Measurements from ENCODE around the gene PPP1R12C.

Gene PPP1R12C

GRCh38 chr19:55115446-55116065, 1.9 kb downstream of the PPP1R12C start:
- DNase-seq (ENCODE audit: low read depth), result no peak
- peak overlapping the region; percentile 67; the same call in 1 of the 2 replicates for H3K4me3 ChIP-seq (ENCODE audit: low read depth, low read length)
- TF ChIP-seq CTCF (IDR thresholded peaks at IDR 0.05; ENCODE audit: control insufficient read depth, extremely low read depth, insufficient read depth), result no peak

- no peak overlapping the region for H3K4me3 ChIP-seq (ENCODE audit: low read depth, low read length)
- TF ChIP-seq CTCF (IDR thresholded peaks at IDR 0.05; ENCODE audit: control insufficient read depth, extremely low read depth, insufficient read depth), result no peak
- DNase-seq (ENCODE audit: low read depth), result no peak
These were observed 2.8 kb downstream of the PPP1R12C start for GRCh38 chr19:55114566-55115145.

- H3K4me3 ChIP-seq (ENCODE audit: low read depth, low read length), result no peak overlapping the region
- DNase-seq (ENCODE audit: low read depth), result no peak
- TF ChIP-seq CTCF (IDR thresholded peaks at IDR 0.05; ENCODE audit: control insufficient read depth, extremely low read depth, insufficient read depth), result no peak
These were observed 3.8 kb downstream of the PPP1R12C start for GRCh38 chr19:55113570-55114039.

- no peak for DNase-seq (ENCODE audit: low read depth)
These were observed 4.5 kb downstream of the PPP1R12C start for GRCh38 chr19:55112777-55113569.

GRCh38 chr19:55112246-55112776, 5.1 kb downstream of the PPP1R12C start:
- H3K4me3 ChIP-seq (ENCODE audit: low read depth, low read length), result no peak overlapping the region
- TF ChIP-seq CTCF (IDR thresholded peaks at IDR 0.05; ENCODE audit: control insufficient read depth, extremely low read depth, insufficient read depth), result no peak
- no peak for DNase-seq (ENCODE audit: low read depth)

More at GRCh38 chr19:55112777-55113569, 4.5 kb downstream of the PPP1R12C start:
- no peak overlapping the region for H3K4me3 ChIP-seq (ENCODE audit: low read depth, low read length)
- TF ChIP-seq CTCF (IDR thresholded peaks at IDR 0.05; ENCODE audit: control insufficient read depth, extremely low read depth, insufficient read depth), result no peak

- no peak for DNase-seq (ENCODE audit: low read depth)
These were observed 6.1 kb downstream of the PPP1R12C start for GRCh38 chr19:55111238-55111831.

More at GRCh38 chr19:55111238-55111831, 6.1 kb downstream of the PPP1R12C start:
- H3K4me3 ChIP-seq (ENCODE audit: low read depth, low read length), result no peak overlapping the region
- no peak for TF ChIP-seq CTCF (IDR thresholded peaks at IDR 0.05; ENCODE audit: control insufficient read depth, extremely low read depth, insufficient read depth)

Measured in LNCaP clone FGC (cell line).